HG02943 (cell line): ENCODE measurements around the gene ARSI.
"Not testable (repeated sequence)": the region's sequence is repeated elsewhere in the genome, so short reads cannot be mapped to it uniquely, and the experiment has no call there.

Experiments
- ATAC-seq: cut with Tn5 transposase; IDR thresholded peaks from one replicate; pipeline ENCODE4 v1.9.1; 2021; ENCODE audit warnings: mild to moderate bottlenecking, low read depth, moderate library complexity; ENCODE audit not compliant: unreplicated experiment

The ARSI gene

DNA sequence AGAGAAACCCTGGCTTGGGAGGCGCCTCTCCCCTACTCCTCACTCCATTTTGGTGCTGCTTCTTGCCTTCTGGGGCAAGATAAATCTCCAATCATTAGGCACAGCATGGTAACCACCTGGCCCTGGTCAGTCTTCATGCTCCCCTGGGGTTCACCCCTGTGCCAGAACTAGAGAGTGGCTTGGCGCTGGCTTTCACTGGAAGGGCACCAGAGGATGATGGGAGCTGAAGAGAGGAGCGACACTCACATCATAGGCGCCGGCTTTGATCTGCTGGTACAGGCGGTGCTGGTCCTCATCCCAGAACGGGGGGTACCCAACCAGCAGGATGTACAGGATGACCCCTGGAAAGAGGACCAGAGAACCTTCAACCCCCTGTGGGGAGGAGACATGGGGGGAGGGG, 51.2 kb downstream of the ARSI start:
- ATAC-seq = no peak

DNA sequence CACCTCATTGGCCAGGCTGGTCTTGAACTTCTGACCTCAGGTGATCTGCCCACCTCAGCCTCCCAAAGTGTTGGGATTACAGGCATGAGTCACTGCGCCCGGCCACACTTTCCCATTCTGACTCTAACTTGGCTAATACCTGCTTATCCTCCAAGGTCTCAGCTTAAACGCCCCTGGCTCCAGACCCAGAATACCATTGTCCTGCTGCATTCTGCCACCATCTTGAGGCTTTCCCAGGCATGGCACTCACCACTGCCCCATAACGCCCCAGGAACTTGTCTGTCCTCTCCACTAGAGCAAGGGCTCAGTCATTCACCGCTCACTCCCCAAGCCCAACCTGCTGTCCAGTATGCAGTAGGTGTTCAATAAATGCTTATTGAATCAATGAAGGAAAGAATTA, 53.0 kb downstream of the ARSI start:
- no peak for ATAC-seq

DNA sequence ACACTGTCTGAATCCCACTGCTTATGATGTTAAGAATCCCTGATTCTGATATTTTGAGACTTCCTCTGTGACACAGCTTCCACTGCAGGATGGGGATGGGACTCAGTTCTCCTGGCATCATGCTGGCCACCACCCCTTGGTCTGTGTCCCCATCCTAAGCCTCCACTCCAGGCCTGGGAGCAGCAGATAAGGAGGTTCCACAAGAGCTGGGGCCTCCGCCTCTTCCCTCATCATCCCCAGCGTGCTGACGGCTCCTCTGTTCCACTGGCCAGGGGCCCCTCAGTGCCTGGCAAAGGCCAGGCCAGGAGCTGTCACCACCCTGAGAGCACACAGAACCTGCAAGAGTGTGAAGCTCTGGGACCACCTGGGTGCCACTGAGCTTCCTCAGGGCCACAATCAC, 53.8 kb downstream of the ARSI start:
- no peak for ATAC-seq

DNA sequence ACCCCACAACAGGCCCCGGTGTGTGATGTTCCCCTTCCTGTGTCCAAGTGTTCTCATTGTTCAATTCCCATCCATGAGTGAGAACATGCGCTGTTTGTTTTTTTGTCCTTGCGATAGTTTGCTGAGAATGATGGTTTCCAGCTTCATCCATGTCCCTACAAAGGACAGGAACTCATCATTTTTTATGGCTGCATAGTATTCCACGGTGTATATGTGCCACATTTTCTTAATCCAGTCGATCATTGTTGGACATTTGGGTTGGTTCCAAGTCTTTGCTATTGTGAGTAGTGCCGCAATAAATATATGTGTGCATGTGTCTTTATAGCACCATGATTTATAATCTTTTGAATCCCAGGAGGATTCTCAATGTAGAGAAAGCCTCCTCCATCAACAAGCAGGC, 54.2 kb downstream of the ARSI start:
- ATAC-seq = not testable (repeated sequence)

DNA sequence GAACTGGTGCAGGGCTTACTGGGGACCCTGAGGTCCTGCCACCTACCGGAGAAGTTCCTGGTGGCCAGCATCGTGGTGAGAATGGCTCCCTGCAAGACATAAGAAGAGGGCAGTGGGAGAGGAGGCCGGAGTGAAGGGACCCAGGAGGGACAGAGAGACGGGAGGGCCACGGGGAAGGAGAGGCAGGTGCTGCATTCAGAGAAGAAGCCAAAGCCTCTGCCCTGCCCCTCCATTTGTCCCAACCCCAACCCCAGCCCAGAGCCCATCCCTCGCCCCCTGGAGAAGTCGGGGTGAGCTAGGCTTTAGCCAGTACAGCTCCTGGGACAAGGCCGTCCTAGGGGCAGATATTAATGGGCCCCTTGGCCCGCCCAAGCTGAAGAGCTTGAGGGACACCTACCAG, 55.0 kb downstream of the ARSI start:
- no peak for ATAC-seq

DNA sequence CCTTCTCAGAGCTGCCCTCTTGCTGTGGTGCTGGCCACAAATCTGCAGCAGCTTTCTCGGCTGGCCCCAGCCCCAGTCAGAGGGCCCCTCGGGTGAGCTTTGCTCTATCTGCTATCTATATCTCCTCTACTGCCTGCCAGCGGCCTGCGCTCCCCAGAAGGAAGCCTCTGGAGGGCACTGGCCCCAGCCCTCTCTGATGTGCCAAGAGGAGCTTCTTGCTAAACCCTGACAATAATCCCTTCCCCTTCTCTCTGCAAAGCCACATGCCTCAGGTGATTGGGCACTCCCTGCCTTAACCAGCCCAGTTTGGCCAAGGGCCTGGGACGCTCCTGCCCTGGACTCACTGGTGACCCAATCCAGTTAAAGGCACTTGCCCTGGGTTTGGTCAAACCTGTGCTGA, 55.9 kb downstream of the ARSI start:
- ATAC-seq = no peak

DNA sequence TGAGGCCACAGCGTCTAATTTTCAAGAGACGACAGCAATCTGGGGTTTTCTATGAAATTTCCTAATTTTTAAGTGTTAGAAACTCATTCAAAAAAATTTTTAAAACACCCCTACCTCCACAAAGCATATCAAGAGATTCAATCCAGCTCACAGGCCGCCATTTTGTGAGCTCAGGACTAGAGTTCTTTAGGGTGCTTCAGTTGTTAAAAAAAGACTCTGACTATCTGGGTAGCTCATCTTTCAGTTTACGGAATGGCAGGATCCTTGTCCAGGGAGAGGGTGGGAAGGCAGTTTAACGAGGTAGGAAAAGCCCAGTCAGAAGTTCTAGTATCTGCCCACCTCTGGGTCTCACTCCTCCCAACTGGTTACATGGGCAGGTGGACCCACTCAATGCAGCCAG, 56.3 kb downstream of the ARSI start:
- no peak for ATAC-seq
